Loucy (cell line): ENCODE data around the gene MYH3.

Source experiments
- EZH2phosphoT487 ChIP-seq: fragments of 200-600 bp; IDR thresholded peaks from 2 replicates; pipeline ENCODE4 v1.6.1; 2018; ENCODE audit warnings: antibody characterized with exemption, mild to moderate bottlenecking, moderate library complexity, borderline replicate concordance
- TF ChIP-seq, protein P1 (sequence below): fragments of 200-600 bp; sonication (generic); conservative IDR thresholded peaks from 2 replicates; pipeline ENCODE4 v1.5.1; 2014; ENCODE audit warnings: mild to moderate bottlenecking, antibody characterized with exemption, low read length

DNA sequence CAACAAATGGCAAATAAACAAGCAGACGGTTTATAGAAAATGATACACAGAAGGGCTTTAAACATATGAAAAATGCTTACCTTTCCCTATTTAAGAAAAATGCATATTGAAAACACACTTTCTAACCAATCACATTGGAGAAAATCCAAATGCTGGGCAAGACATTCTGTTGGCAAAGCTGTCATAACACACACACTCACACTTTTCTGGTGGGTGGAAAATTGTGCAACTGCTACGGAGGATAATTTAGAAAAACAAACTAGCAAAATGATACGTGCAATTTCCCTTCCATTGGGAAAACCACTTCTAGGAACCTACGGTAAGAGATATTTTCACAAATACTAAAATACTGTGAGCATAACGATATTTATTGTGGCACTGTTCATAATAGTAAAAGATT, 9.8 kb upstream of the MYH3 start:
- TF ChIP-seq, protein P1, sequence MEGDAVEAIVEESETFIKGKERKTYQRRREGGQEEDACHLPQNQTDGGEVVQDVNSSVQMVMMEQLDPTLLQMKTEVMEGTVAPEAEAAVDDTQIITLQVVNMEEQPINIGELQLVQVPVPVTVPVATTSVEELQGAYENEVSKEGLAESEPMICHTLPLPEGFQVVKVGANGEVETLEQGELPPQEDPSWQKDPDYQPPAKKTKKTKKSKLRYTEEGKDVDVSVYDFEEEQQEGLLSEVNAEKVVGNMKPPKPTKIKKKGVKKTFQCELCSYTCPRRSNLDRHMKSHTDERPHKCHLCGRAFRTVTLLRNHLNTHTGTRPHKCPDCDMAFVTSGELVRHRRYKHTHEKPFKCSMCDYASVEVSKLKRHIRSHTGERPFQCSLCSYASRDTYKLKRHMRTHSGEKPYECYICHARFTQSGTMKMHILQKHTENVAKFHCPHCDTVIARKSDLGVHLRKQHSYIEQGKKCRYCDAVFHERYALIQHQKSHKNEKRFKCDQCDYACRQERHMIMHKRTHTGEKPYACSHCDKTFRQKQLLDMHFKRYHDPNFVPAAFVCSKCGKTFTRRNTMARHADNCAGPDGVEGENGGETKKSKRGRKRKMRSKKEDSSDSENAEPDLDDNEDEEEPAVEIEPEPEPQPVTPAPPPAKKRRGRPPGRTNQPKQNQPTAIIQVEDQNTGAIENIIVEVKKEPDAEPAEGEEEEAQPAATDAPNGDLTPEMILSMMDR, result no peak
- no peak for TF ChIP-seq EZH2phosphoT487
